B cell (primary cell): ENCODE data around the gene NSD1.

Experiments used
- CTCF ChIP-seq: fragments of 200-600 bp; IDR thresholded peaks from one replicate; pipeline ENCODE4 v1.8.0; 2022; ENCODE audit warnings: antibody characterized with exemption, mild to moderate bottlenecking
- EZH2 ChIP-seq: IDR thresholded peaks from 2 replicates; pipeline ENCODE4 v1.6.1; 2012; ENCODE audit warnings: borderline replicate concordance, low read depth, mild to moderate bottlenecking, moderate library complexity, low read length; ENCODE audit not compliant: insufficient read depth, poor library complexity, severe bottlenecking

- no peak for TF ChIP-seq CTCF
- no peak for TF ChIP-seq EZH2
Observed at GRCh38 chr5:177230660-177231059, 97.1 kb downstream of the NSD1 start.
